HG03457 (cell line): ENCODE results near the gene CTNNA2.

ENCODE experiments used
- ATAC-seq: cut with Tn5 transposase; IDR thresholded peaks from one replicate; pipeline ENCODE4 v1.9.1; 2021; ENCODE audit warnings: moderate number of reproducible peaks; ENCODE audit not compliant: unreplicated experiment

The CTNNA2 gene

GRCh38 chr2:79972661-79973060 is 459.8 kb downstream of the CTNNA2 start:
- ATAC-seq = no peak

- no peak for ATAC-seq
Measured at GRCh38 chr2:79975791-79976565, 463.1 kb downstream of the CTNNA2 start.

GRCh38 chr2:79977792-79978191 is 464.9 kb downstream of the CTNNA2 start:
- ATAC-seq = no peak

- ATAC-seq = no peak
Measured at GRCh38 chr2:79980116-79980515, 467.3 kb downstream of the CTNNA2 start.

- ATAC-seq = no peak
Measured at GRCh38 chr2:79980816-79981215, 468.0 kb downstream of the CTNNA2 start.

- ATAC-seq = no peak
Measured at GRCh38 chr2:79981316-79981715, 468.5 kb downstream of the CTNNA2 start.

GRCh38 chr2:79982445-79982844 is 469.6 kb downstream of the CTNNA2 start:
- ATAC-seq = no peak

- no peak for ATAC-seq
Measured at GRCh38 chr2:79984476-79984875, 471.6 kb downstream of the CTNNA2 start.

- no peak for ATAC-seq
Measured at GRCh38 chr2:79985145-79985544, 472.3 kb downstream of the CTNNA2 start.

GRCh38 chr2:79985571-79985970 is 472.7 kb downstream of the CTNNA2 start:
- ATAC-seq = no peak

- ATAC-seq = no peak
Measured at GRCh38 chr2:79993144-79993543, 480.3 kb downstream of the CTNNA2 start.

GRCh38 chr2:79994161-79994560 is 481.3 kb downstream of the CTNNA2 start:
- no peak for ATAC-seq

GRCh38 chr2:79994965-79995364 is 482.1 kb downstream of the CTNNA2 start:
- ATAC-seq = no peak

GRCh38 chr2:79996709-79997108 is 483.9 kb downstream of the CTNNA2 start:
- no peak for ATAC-seq

- ATAC-seq = no peak
Measured at GRCh38 chr2:80001701-80002101, 488.9 kb downstream of the CTNNA2 start.

- ATAC-seq = no peak
Measured at GRCh38 chr2:80002112-80002511, 489.3 kb downstream of the CTNNA2 start.

- ATAC-seq = no peak
Measured at GRCh38 chr2:80002568-80003157, 489.8 kb downstream of the CTNNA2 start.

- ATAC-seq = no peak
Measured at GRCh38 chr2:80007777-80008503, 495.1 kb downstream of the CTNNA2 start.

- no peak for ATAC-seq
Measured at GRCh38 chr2:80008596-80008995, 495.7 kb downstream of the CTNNA2 start.

GRCh38 chr2:80009211-80009610 is 496.4 kb downstream of the CTNNA2 start:
- no peak for ATAC-seq

GRCh38 chr2:80012061-80012460 is 499.2 kb downstream of the CTNNA2 start:
- ATAC-seq = no peak

- ATAC-seq = no peak
Measured at GRCh38 chr2:80014637-80015036, 501.8 kb downstream of the CTNNA2 start.
